Neuron (in vitro differentiated cells): ENCODE measurements around the gene CYB5R2.
"Not testable (repeated sequence)": the region's sequence is repeated elsewhere in the genome, so short reads cannot be mapped to it uniquely, and the experiment has no call there.

Experiments used
- H2AFZ ChIP-seq: one replicate; pipeline ENCODE4 v1.6.1; 2013; ENCODE audit warnings: low read depth, mild to moderate bottlenecking, inconsistent platforms, low read length, moderate library complexity
- H3K27me3 ChIP-seq: one replicate; pipeline ENCODE4 v1.6.1; 2013; ENCODE audit warnings: low read length; ENCODE audit not compliant: insufficient read depth
- H3K36me3 ChIP-seq: one replicate; pipeline ENCODE4 v1.6.1; 2013; ENCODE audit warnings: low read length; ENCODE audit not compliant: insufficient read depth
- H3K4me1 ChIP-seq: one replicate; pipeline ENCODE4 v1.6.1; 2013; ENCODE audit warnings: low read length; ENCODE audit not compliant: insufficient read depth
- H3K4me3 ChIP-seq: 2 replicates; pipeline ENCODE4 v1.5.1; 2013; ENCODE audit warnings: mild to moderate bottlenecking, low read length, moderate library complexity
- H3K9me3 ChIP-seq: one replicate; pipeline ENCODE4 v1.6.1; 2013; ENCODE audit warnings: low read length

Gene CYB5R2

DNA sequence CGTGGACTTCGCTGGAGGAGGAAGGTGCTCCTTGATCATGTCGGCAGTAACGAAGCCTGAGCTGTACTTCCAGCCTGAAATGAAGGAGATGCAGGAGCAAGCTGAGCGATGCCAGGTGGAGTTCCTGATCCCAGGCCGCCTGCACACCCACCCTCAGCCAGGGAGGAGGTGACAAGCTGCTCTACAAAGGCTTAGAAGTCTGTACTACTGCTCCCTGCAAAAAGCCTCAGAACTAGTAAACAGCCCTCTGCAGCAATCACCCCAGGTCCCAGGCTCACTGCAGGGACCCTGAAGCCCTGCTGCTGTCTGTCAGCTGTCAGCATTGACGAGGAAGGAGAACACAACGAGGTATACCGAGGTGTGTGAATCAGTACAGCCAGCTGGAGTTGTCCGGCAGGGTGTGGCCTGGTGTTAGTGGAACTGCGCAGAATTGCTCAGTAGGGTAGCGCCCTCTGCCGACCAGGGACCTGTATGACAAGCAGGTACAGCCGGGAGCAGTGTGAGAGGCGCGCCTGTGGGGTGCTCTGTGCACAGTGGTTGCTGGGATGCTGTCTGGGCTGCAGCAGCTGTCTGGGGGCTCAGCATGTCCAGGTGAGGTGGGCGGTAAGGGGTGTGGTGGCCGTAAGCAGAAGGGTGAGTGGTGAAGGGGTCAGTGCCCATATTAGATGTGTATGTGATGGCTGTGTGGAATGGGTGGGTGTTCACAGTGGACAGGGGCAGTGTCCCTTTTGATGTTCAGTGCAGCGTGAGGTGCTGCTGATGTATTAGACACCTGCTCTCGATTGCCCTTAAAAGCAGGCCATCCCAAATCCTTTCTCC, 7.6 kb downstream of the CYB5R2 start:
- peaks cover 18% of the 10 kb centered on the region for H3K4me1 ChIP-seq
- no peaks in the 10 kb centered on the region for H3K27me3 ChIP-seq
- H3K4me3 ChIP-seq, result no peak overlapping the region
- no peak overlapping the region for H2AFZ ChIP-seq
- H3K36me3 ChIP-seq, result no peaks in the 10 kb centered on the region
- H3K9me3 ChIP-seq, result no peaks in the 10 kb centered on the region

DNA sequence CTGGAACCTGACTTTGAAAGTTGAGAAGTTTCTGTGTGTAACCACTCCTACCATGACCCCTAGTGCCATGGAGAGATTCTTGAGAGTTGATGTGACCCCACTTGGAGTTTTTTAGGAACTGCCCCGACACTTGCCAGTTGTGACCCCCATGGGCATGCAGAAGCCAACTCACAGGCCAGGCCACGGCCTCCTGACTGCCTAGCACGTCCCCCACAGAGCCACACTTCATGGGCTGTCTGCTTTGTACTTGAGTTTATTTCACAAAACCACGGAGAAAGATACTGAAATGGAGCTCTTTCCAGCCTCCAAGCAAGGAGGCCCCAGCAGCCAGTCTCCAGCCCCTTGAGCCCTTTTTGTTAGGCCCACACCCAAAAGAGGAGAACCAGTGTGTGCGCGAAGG, 8.4 kb downstream of the CYB5R2 start:
- Histone ChIP-seq H3K36me3 (no peaks in the 10 kb centered on the region), H3K9me3 (no peaks in the 10 kb centered on the region), H3K4me3 (no peak overlapping the region), H3K27me3 (no peaks in the 10 kb centered on the region), H3K4me1 (peaks cover 18% of the 10 kb centered on the region), H2AFZ (no peak overlapping the region)

DNA sequence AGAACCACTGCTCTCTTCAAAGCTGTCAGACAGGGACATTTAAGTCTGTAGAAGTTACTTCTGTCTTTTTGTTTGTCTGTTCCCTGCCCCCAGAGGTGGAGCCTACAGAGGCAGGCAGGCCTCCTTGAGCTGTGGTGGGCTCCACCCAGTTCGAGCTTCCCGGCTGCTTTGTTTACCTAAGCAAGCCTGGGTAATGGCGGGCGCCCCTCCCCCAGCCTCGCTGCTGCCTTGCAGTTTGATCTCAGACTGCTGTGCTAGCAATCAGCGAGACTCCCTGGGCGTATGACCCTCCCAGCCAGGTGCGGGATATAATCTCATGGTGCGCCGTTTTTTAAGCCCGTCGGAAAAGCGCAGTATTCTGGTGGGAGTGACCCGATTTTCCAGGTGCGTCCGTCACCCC, 9.8 kb downstream of the CYB5R2 start:
- not testable (repeated sequence) for H3K4me1 ChIP-seq, H3K9me3 ChIP-seq, H3K27me3 ChIP-seq, H2AFZ ChIP-seq, H3K36me3 ChIP-seq, H3K4me3 ChIP-seq

DNA sequence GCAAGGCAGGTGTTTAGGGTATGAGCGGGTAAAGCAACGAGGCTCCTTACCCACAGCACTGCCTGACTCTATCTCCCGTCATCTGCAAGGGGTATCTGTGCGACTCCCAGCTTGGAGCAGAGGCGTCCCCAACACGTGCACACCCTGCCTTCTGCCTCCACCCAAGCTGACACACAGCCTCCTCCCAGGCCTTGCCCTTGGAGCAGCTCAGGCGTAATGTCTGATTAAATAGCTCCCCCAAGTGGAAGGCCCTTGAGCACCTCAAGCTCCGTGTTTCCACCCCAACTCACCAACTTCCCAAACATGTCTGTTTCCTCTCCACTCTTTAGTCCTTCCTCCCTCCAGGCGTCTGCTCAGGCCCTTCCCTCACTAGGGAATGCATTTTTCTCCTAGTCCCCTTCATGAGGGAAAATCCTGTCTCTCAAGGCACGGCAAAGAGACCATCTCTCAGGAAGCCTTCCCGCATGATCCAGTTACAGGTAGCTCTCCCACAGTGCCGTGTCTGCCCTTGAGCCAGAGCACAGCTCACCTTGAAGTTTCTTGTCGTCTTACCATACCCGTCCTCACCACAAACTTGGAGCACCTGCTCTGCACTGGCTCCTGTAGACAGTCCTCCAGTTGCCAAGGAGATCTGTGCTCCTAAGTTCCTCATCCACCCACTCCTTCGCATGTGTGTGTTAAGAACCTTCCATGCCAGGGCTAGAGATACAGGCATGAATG, 15.8 kb downstream of the CYB5R2 start:
- Histone ChIP-seq H3K27me3 (no peaks in the 10 kb centered on the region), H3K9me3 (no peaks in the 10 kb centered on the region), H3K4me1 (no peaks in the 10 kb centered on the region), H3K4me3 (no peak overlapping the region), H2AFZ (no peak overlapping the region), H3K36me3 (no peaks in the 10 kb centered on the region)

DNA sequence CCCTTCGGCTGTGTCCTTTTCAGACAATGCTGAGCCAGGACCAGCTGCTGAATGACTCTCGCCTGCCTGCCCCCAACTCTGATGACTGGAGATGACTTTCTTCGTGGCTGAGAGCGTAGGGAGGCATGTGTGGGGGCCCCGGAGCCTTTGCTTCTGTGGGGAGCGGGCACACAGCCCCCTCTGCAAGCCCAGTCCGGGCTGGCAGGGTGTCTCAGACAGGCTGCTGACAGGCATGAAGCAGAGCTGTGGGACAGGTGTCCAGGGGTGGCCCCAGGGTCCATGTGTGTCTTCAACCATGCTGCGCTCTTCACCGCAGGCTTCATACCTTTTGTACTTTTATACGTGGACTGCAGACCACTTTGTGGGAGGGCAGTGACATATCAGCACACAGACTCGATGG, 16.6 kb downstream of the CYB5R2 start:
- no peak overlapping the region for H3K4me3 ChIP-seq
- no peaks in the 10 kb centered on the region for H3K27me3 ChIP-seq
- H3K4me1 ChIP-seq, result no peaks in the 10 kb centered on the region
- H3K9me3 ChIP-seq, result no peaks in the 10 kb centered on the region
- no peaks in the 10 kb centered on the region for H3K36me3 ChIP-seq
- H2AFZ ChIP-seq, result no peak overlapping the region

DNA sequence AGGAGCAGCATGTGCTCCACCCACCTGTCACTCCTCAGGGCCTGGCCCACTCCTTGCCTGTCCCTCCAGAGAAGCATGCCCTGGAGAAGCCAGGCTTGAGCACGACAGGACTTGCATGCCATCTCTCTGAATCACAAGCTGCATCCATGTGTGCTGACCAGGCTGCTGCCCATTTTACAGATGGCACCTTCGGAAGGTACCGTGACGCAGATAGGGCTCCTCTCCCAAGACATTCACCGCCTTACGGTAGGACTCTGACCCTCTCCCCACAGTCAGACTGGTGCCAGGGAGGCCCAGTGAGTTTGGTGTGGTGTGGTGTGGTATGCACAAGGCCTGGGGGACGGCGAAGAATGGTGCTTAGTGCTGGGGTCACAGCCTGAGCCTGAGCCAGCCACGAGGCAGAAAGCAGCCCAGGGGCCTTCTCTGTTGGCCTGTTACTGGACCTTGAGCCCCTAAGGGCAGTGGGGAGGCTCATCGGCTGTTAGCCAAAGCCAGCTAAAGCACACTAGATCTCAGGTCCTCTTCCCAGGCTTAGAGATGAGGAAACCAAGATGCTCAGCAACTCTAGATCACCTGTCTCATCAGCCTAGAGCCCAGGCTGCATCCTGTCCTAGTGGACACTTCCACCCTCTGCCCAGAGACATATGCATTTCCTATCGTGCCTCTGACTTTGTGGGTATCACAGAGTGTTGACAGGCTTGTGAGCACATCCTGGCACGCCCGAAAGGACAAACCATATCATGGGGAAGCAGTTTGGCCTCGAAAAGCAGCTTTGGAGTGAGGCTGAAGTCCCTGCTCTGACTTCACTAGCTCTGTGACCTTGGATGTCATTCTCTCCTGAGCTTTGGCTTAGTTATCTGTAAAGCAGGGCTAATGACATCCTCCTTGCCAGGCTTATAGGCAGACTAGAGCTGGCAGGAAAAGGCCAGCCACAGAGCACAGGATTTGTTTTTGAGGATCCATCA, 17.8 kb downstream of the CYB5R2 start:
- Histone ChIP-seq H3K9me3 (no peaks in the 10 kb centered on the region), H3K27me3 (no peaks in the 10 kb centered on the region), H3K4me3 (no peak overlapping the region), H3K36me3 (no peaks in the 10 kb centered on the region), H2AFZ (no peak overlapping the region), H3K4me1 (no peaks in the 10 kb centered on the region)

DNA sequence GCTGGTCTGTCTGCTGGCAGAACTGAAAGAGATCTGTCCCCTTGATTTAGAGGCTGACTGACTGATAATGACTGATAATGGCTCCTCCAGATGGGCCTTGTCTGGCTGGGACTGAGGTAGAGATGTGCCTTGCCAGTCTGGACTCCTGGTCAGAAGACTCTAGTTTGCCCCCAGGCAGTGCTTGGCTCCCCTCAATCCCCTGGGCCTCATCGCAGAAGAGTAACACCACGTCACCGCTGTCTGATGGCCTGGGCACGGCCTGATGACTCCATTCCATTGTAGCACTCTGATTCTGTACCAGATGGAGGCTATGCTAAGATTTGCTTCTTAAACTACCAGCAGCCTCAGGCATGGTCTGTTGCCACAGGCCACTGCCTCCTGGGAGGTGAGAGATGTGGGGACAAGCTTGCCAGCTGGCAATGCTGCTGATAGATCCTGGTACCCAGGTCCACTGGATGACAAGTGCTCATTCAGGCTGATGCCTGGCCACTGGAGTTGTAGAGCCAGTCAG, 19.1 kb downstream of the CYB5R2 start:
- H3K9me3 ChIP-seq, result no peaks in the 10 kb centered on the region
- no peaks in the 10 kb centered on the region for H3K36me3 ChIP-seq
- no peak overlapping the region for H3K4me3 ChIP-seq
- H3K27me3 ChIP-seq, result no peaks in the 10 kb centered on the region
- H2AFZ ChIP-seq, result no peak overlapping the region
- H3K4me1 ChIP-seq, result no peaks in the 10 kb centered on the region

DNA sequence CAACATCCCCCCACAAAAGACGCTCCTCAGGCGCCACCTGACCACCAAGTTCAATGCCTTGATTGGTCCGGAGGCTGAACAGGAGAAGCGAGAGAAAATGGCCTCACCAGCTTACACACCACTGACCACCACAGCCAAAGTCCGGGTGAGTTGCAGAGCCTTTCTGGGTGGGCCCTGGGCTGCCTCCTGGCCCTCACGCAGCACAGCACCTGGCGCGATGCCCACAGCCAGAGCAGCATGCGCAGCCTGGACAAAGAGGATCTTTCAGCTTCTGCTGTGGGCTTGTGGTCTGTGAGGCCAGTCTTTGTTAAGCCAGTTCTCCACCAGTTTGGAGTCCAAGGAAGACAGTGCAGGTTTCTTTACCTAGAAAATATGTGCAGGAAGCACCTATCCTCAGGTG, 21.6 kb downstream of the CYB5R2 start:
- Histone ChIP-seq H3K4me1 (no peaks in the 10 kb centered on the region), H3K27me3 (no peaks in the 10 kb centered on the region)

DNA sequence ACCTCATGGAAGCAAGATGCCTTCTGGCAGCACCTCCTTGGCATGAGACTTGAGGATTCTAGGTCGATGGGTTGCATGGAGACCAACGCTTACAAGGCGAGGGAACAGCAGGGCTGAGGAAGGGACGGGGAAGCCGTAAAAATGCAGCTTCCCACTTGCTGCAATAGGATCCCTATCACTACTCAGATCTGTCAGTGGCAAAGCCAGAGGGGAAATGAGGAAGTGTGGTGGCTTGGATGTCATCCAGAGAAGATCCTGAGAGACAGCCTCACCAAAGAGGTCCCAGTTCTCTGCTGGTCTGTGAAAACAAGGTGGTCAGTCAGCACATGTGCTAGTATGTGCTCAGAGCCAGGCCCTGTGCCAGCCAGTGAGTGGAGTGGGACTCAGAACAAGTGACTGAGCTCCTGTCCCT, 22.2 kb downstream of the CYB5R2 start:
- H3K36me3 ChIP-seq, result no peaks in the 10 kb centered on the region
- no peak overlapping the region for H3K4me3 ChIP-seq
- H3K9me3 ChIP-seq, result no peaks in the 10 kb centered on the region
- no peaks in the 10 kb centered on the region for H3K27me3 ChIP-seq
- no peaks in the 10 kb centered on the region for H3K4me1 ChIP-seq
- no peak overlapping the region for H2AFZ ChIP-seq

More for the DNA sequence above, 21.6 kb downstream of the CYB5R2 start:
- Histone ChIP-seq H2AFZ (no peak overlapping the region), H3K4me3 (no peak overlapping the region), H3K36me3 (no peaks in the 10 kb centered on the region), H3K9me3 (no peaks in the 10 kb centered on the region)

DNA sequence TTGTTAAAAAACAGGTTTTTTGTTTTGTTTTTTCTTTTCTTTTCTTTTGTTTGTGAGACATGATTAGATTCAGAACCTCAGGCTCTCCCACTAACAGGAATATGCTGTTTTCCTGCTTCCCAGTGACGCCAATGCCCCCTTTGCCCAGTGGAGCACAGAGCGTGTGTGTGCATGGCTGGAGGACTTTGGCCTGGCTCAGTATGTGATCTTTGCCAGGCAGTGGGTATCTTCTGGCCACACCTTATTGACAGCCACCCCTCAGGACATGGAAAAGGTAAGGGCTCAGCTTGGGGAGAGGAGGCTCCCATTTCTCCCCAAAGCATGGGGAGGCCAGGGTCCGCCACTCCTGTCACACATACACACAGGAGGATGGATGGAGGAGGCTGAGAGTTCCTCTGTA, 25.0 kb downstream of the CYB5R2 start:
- Histone ChIP-seq H2AFZ (no peak overlapping the region), H3K9me3 (no peaks in the 10 kb centered on the region), H3K36me3 (no peaks in the 10 kb centered on the region), H3K4me1 (peaks cover 5% of the 10 kb centered on the region), H3K4me3 (no peak overlapping the region), H3K27me3 (no peaks in the 10 kb centered on the region)

DNA sequence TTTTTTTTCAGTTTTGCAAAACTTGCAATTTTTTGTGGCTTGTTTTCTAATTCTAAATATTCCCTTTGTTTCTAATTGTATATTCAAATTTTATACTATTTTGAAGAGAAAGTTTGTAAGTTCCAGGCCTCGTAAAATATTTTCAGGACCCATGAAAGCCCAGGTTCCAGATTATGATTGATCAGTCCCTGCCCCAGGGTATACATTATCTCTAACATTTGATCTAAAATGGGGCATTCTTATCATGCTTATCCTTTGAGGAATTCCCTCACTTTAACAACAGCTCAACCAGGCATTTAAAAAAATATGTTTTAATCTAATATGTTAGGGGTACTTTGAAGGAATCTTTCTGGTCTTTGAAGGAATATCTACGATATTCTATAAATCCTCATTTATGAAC, 26.4 kb downstream of the CYB5R2 start:
- Histone ChIP-seq H2AFZ (no peak overlapping the region), H3K4me3 (no peak overlapping the region), H3K9me3 (peaks cover 5% of the 10 kb centered on the region), H3K4me1 (peaks cover 5% of the 10 kb centered on the region), H3K36me3 (no peaks in the 10 kb centered on the region), H3K27me3 (no peaks in the 10 kb centered on the region)

DNA sequence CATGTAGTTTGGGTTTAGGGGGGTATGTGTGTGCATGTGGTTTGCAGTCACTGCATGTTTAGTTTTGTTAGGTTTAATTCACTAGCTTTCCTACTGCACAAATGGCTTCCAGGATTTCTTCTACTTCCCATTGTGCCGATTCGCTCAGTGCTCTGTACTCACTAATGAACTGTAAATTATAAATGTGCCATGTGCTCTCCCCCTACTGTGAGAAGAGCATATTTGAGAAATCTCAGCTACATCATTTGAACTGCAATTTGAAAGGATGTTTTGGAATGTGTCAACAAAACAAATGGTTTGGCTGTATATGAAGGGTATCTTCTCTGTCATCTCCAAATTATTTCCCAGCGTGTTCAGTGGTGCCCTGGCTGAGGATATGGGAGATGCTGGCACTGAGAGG, 28.1 kb downstream of the CYB5R2 start:
- Histone ChIP-seq H3K4me1 (peaks cover 5% of the 10 kb centered on the region), H2AFZ (no peak overlapping the region), H3K36me3 (no peaks in the 10 kb centered on the region), H3K4me3 (no peak overlapping the region), H3K9me3 (peaks cover 6% of the 10 kb centered on the region), H3K27me3 (no peaks in the 10 kb centered on the region)

DNA sequence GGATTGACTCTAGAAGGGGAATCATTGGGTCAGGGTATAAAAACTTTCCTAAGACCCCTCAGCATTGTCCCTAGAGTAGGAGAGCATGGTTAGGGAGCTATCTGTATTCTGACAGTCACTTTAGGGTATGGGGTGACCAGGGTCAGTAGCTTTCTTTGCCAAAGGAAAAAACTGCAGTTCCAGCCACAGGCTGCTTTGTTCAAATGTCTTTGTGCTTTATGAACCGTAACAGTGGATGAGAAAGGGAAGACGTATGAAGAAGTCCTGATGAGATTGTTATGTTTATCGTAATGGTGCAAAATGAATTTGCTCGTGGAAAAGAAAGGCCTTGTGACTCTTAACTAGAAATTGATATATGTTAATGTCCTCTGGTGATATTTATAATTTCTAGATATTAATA, 30.0 kb downstream of the CYB5R2 start:
- H3K9me3 ChIP-seq, result peaks cover 6% of the 10 kb centered on the region
- H3K36me3 ChIP-seq, result no peaks in the 10 kb centered on the region
- H2AFZ ChIP-seq, result no peak overlapping the region

More for the DNA sequence above, 30.0 kb downstream of the CYB5R2 start:
- no peak overlapping the region for H3K4me3 ChIP-seq
- H3K4me1 ChIP-seq, result peaks cover 5% of the 10 kb centered on the region
- no peaks in the 10 kb centered on the region for H3K27me3 ChIP-seq
